NB4 (cell line): ENCODE measurements around the gene MINDY4.

Experiments used
- DNase-seq: peaks from one replicate; pipeline ENCODE4 v3.0.0; 2010; ENCODE audit warnings: low read depth
- H3K4me3 ChIP-seq: one replicate; pipeline ENCODE4 v1.5.1; 2011; ENCODE audit warnings: mild to moderate bottlenecking, low read depth, low read length, moderate library complexity
- MYC ChIP-seq: IDR thresholded peaks from 2 replicates; pipeline ENCODE4 v1.6.1; 2011; ENCODE audit warnings: low read depth, low read length
- POLR2A ChIP-seq: IDR thresholded peaks from 2 replicates; pipeline ENCODE4 v1.6.1; 2011; ENCODE audit warnings: mild to moderate bottlenecking; ENCODE audit not compliant: insufficient read length; ENCODE audit errors: extremely low read depth
- TF ChIP-seq, protein P1 (sequence below): IDR thresholded peaks from 2 replicates; pipeline ENCODE4 v1.6.1; 2011; ENCODE audit warnings: low read depth, low read length
- TF ChIP-seq, protein P2 (sequence below): IDR thresholded peaks from one replicate; pipeline ENCODE4 v1.5.1; 2012; ENCODE audit warnings: low read depth, low read length

MINDY4 gene

DNA sequence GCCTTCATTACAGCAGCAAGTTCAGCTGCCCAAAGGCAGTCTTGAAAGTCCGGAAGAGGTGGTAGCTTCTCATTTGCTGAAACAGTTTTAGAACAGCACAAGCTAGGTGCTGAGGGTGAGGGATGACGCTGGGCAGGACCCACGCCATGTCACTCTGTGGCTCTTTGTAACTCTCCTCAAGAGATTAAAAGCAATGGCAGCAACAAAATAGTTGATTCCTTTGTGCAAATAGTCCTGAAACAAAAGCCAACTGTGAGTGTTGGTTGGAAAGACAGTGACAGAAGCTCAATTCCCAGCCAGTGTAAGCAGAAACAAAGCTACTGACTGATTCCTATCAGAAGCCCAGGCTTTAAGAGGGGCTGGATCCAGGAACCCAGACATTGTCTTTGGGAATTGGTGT lies 92.9 kb downstream of the MINDY4 start:
- H3K4me3 ChIP-seq = no peak overlapping the region
- DNase-seq = no peak
- TF ChIP-seq, protein P1, sequence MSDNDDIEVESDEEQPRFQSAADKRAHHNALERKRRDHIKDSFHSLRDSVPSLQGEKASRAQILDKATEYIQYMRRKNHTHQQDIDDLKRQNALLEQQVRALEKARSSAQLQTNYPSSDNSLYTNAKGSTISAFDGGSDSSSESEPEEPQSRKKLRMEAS = no peak
- TF ChIP-seq, protein P2, sequence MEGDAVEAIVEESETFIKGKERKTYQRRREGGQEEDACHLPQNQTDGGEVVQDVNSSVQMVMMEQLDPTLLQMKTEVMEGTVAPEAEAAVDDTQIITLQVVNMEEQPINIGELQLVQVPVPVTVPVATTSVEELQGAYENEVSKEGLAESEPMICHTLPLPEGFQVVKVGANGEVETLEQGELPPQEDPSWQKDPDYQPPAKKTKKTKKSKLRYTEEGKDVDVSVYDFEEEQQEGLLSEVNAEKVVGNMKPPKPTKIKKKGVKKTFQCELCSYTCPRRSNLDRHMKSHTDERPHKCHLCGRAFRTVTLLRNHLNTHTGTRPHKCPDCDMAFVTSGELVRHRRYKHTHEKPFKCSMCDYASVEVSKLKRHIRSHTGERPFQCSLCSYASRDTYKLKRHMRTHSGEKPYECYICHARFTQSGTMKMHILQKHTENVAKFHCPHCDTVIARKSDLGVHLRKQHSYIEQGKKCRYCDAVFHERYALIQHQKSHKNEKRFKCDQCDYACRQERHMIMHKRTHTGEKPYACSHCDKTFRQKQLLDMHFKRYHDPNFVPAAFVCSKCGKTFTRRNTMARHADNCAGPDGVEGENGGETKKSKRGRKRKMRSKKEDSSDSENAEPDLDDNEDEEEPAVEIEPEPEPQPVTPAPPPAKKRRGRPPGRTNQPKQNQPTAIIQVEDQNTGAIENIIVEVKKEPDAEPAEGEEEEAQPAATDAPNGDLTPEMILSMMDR = no peak
- TF ChIP-seq POLR2A (no peak), MYC (no peak)

DNA sequence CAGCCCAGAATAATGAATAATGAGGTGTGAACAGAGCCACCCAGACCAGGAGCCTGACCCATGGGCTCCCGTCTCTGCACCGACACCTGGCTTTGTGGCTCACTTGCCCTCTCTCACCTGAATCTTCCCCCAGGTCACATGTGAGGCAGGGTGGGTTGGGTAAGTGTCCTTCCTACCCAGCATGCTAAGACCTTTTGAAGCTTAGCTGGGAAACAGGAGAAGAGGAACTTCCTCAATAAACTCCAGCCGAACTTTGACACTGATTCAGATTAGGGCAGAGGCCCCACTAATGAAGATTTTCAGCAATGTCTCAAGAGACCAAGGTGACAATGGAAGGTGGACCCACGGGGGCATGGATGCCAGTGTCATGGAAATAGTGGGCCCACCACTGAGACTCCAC lies 93.9 kb downstream of the MINDY4 start:
- no peak overlapping the region for H3K4me3 ChIP-seq
- no peak for TF ChIP-seq POLR2A
- no peak for TF ChIP-seq MYC
- TF ChIP-seq, protein P1 = no peak
- TF ChIP-seq, protein P2 = no peak
- DNase-seq = no peak

DNA sequence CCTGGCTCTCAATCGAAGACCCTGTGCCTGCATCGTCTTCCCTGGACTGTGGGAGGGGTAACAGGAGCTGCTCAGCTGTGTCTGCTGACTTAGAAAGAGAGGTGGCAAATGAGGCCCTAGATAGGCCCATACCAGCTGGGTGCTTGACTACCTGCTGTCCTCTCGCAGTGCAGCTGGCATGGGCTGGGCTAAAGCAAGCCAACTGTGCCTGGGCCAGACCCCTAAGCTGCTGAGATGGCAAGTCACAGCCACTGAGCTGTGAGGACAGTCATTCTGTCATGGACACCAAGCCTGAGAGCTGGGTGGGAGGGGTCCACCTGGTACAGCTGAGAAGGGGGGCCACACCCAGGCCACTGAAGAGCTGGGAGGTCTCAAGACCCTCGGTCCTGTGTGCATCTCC lies 94.6 kb downstream of the MINDY4 start:
- no peak for TF ChIP-seq MYC
- TF ChIP-seq, protein P2 = no peak
- TF ChIP-seq, protein P1 = no peak
- no peak for TF ChIP-seq POLR2A
- no peak for DNase-seq
- H3K4me3 ChIP-seq = no peak overlapping the region

DNA sequence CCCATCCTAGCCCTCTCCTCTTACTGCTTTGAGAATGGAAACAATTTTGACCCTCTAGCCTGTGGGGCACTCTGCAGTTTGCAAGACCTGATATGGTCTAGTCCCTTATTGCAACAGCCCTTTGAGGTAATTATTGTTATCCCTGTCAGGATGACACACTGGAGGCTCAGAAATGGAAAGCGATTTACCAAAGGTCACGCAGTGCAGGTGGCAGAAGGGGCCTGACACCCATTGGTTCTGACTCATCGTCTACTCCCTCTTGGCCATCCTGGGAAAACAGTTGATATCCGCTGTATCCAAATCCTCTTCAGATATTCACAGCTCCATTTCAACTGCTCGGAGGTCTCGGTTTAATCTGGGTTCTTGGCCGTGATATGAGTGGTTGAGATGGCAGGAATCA lies 95.7 kb downstream of the MINDY4 start:
- TF ChIP-seq MYC (no peak), POLR2A (no peak)
- TF ChIP-seq, protein P2 = no peak
- TF ChIP-seq, protein P1 = no peak
- no peak for DNase-seq
- no peak overlapping the region for H3K4me3 ChIP-seq

DNA sequence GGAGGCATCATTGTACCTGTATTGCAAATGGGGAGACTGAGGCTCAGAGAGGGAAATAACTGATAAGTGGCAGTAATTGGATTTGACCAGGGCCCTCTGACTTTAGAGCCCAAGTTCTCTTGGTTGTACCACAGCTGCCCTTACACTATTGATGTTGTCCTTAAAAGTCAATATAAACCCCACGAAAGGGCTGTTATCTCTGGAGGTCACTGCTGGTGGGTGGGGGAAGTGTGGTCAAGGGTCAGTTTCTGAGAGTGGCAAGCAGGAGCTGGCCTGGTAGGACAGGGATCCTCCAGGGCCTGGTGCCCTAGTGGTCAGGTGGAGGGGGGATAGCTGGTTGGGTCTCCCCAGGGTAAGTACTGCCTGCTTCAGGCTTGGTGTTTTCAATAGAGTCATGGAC lies 96.3 kb downstream of the MINDY4 start:
- no peak overlapping the region for H3K4me3 ChIP-seq
- no peak for DNase-seq
- TF ChIP-seq, protein P1 = no peak
- no peak for TF ChIP-seq MYC
- TF ChIP-seq, protein P2 = no peak
- no peak for TF ChIP-seq POLR2A
